Uterus (tissue), 2 donors: ENCODE results near the gene DBR1.

ENCODE experiments used
- CTCF ChIP-seq, 4 experiments: fragments of 200-600 bp in 2 of 4; fragments of 450-650 bp in 2 of 4; sonication (generic) in 2 of 4; IDR thresholded peaks; one replicate each; pipeline ENCODE4 v1.5.1; 2016 to 2019; ENCODE audit warnings: antibody characterized with exemption in 4 of 4, mild to moderate bottlenecking in 2 of 4, moderate library complexity in 1 of 4
- POLR2A ChIP-seq, 2 donors: fragments of 450-650 bp; IDR thresholded peaks; one replicate each; pipeline ENCODE4 v1.6.1; 2016; ENCODE audit warnings: antibody characterized with exemption in 2 of 2, mild to moderate bottlenecking in 1 of 2, moderate library complexity in 1 of 2

- TF ChIP-seq CTCF (IDR thresholded peaks at IDR 0.05): no peak
- TF ChIP-seq POLR2A (IDR thresholded peaks at IDR 0.05): peak; percentile 57 to 77
Observed at GRCh38 chr3:138174421-138175131, at the start of gene DBR1.
